Measurements from ENCODE around the gene MSH4. TPM values are rescaled to one million over a fixed set of nuclear protein-coding genes. Genes with fewer than 3 reads are reported as not detected.

The MSH4 gene
- total RNA-seq, 1 experiment from 2014 or later = 1.0 TPM

DNA sequence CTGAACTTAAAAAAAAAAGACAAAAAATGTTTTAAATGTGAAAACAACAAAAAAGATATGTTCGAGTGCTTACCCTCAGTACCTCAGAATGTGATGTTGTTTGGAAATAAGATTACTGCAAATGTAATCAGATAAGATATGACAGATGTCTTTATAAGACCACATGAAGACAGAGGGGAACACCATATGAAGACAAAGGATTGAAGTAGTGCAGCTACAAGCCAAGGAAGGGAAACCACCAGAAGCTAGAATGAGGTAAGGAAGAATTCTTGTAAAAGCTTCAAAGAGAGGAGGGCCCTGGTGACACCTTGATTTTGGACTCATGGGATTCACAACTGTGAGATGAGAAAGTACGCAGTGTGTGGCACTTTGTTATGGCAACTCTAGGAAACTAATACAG is 120.2 kb downstream of the MSH4 start:
- Histone ChIP-seq H3K36me3 (ENCODE audit: insufficient read depth, low read length, poor library complexity, severe bottlenecking) (no peaks in the 10 kb centered on the region), H3K27ac (ENCODE audit: low read depth, low read length, poor library complexity, severe bottlenecking) (no peak overlapping the region), H3K4me3 (ENCODE audit: low read depth, low read length, poor library complexity, severe bottlenecking) (no peak overlapping the region), H3K9me3 (ENCODE audit: low read depth, low read length, poor library complexity, severe bottlenecking) (no peaks in the 10 kb centered on the region), H3K27me3 (replicated peaks; ENCODE audit: insufficient read depth, low read depth, low read length, poor library complexity) (no peaks in the 10 kb centered on the region), H3K4me1 (ENCODE audit: insufficient read depth, low read length, poor library complexity, severe bottlenecking) (no peaks in the 10 kb centered on the region)
- DNase-seq (ENCODE audit: low spot score) = no peak
- CTCF ChIA-PET = no interaction called here
- no TSS peak for BruUV-seq (replicated peaks)
- TF ChIP-seq EZH2 (IDR thresholded peaks at IDR 0.05; ENCODE audit: borderline replicate concordance, low read depth, low read length, poor library complexity, severe bottlenecking) = no peak
- TF ChIP-seq, protein P1, sequence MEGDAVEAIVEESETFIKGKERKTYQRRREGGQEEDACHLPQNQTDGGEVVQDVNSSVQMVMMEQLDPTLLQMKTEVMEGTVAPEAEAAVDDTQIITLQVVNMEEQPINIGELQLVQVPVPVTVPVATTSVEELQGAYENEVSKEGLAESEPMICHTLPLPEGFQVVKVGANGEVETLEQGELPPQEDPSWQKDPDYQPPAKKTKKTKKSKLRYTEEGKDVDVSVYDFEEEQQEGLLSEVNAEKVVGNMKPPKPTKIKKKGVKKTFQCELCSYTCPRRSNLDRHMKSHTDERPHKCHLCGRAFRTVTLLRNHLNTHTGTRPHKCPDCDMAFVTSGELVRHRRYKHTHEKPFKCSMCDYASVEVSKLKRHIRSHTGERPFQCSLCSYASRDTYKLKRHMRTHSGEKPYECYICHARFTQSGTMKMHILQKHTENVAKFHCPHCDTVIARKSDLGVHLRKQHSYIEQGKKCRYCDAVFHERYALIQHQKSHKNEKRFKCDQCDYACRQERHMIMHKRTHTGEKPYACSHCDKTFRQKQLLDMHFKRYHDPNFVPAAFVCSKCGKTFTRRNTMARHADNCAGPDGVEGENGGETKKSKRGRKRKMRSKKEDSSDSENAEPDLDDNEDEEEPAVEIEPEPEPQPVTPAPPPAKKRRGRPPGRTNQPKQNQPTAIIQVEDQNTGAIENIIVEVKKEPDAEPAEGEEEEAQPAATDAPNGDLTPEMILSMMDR (conservative IDR thresholded peaks at IDR 0.05; ENCODE audit: low read depth, low read length) = no peak
- intact Hi-C loops (cut with micrococcal nuclease; ENCODE audit: unreplicated experiment) = no loop called here
- POLR2A ChIA-PET (ENCODE audit: low non-redundant PET) = no interaction called here

- no peaks in the 10 kb centered on the region for H3K27me3 ChIP-seq (replicated peaks; ENCODE audit: insufficient read depth, low read depth, low read length, poor library complexity)
- DNase-seq (ENCODE audit: low spot score) = no peak
- intact Hi-C loops (cut with micrococcal nuclease; ENCODE audit: unreplicated experiment) = no loop called here
- no peaks in the 10 kb centered on the region for H3K36me3 ChIP-seq (ENCODE audit: insufficient read depth, low read length, poor library complexity, severe bottlenecking)
- no peak overlapping the region for H3K27ac ChIP-seq (ENCODE audit: low read depth, low read length, poor library complexity, severe bottlenecking)
- CTCF ChIA-PET = no interaction called here
- TF ChIP-seq, protein P1 (conservative IDR thresholded peaks at IDR 0.05; ENCODE audit: low read depth, low read length) = no peak
- TF ChIP-seq EZH2 (IDR thresholded peaks at IDR 0.05; ENCODE audit: borderline replicate concordance, low read depth, low read length, poor library complexity, severe bottlenecking) = no peak
- POLR2A ChIA-PET (ENCODE audit: low non-redundant PET) = no interaction called here
- H3K4me3 ChIP-seq (ENCODE audit: low read depth, low read length, poor library complexity, severe bottlenecking) = no peak overlapping the region
- BruUV-seq (replicated peaks) = no TSS peak
- H3K9me3 ChIP-seq (ENCODE audit: low read depth, low read length, poor library complexity, severe bottlenecking) = no peaks in the 10 kb centered on the region
- H3K4me1 ChIP-seq (ENCODE audit: insufficient read depth, low read length, poor library complexity, severe bottlenecking) = no peaks in the 10 kb centered on the region
These were observed 126.0 kb downstream of the MSH4 start for GRCh38 chr1:75922698-75923097.

- DNase-seq (ENCODE audit: low spot score) = no peak
- Histone ChIP-seq H3K27ac (ENCODE audit: low read depth, low read length, poor library complexity, severe bottlenecking) (no peak within 1 kb of the TSS), H3K4me1 (ENCODE audit: insufficient read depth, low read length, poor library complexity, severe bottlenecking) (no peaks in the 10 kb centered on the region), H3K36me3 (ENCODE audit: insufficient read depth, low read length, poor library complexity, severe bottlenecking) (no peaks in the 10 kb centered on the region), H3K27me3 (replicated peaks; ENCODE audit: insufficient read depth, low read depth, low read length, poor library complexity) (no peaks in the 10 kb centered on the region), H3K4me3 (ENCODE audit: low read depth, low read length, poor library complexity, severe bottlenecking) (no peak within 1 kb of the TSS), H3K9me3 (ENCODE audit: low read depth, low read length, poor library complexity, severe bottlenecking) (no peaks in the 10 kb centered on the region)
- CTCF ChIA-PET = no interaction called here
- TF ChIP-seq, protein P1 (conservative IDR thresholded peaks at IDR 0.05; ENCODE audit: low read depth, low read length) = no peak
- no peak for TF ChIP-seq EZH2 (IDR thresholded peaks at IDR 0.05; ENCODE audit: borderline replicate concordance, low read depth, low read length, poor library complexity, severe bottlenecking)
- BruUV-seq (replicated peaks) = no TSS peak
- POLR2A ChIA-PET (ENCODE audit: low non-redundant PET) = no interaction called here
- intact Hi-C loops (cut with micrococcal nuclease; ENCODE audit: unreplicated experiment) = no loop called here
These were observed 135.6 kb downstream of the MSH4 start, which contains the start of gene ASB17 for GRCh38 chr1:75932304-75932703. ASB17 (minus strand) TSS chr1:75932404; CDS start chr1:75932291, 113 bp downstream.
